ENCODE data around the gene CPNE5.

The CPNE5 gene

DNA sequence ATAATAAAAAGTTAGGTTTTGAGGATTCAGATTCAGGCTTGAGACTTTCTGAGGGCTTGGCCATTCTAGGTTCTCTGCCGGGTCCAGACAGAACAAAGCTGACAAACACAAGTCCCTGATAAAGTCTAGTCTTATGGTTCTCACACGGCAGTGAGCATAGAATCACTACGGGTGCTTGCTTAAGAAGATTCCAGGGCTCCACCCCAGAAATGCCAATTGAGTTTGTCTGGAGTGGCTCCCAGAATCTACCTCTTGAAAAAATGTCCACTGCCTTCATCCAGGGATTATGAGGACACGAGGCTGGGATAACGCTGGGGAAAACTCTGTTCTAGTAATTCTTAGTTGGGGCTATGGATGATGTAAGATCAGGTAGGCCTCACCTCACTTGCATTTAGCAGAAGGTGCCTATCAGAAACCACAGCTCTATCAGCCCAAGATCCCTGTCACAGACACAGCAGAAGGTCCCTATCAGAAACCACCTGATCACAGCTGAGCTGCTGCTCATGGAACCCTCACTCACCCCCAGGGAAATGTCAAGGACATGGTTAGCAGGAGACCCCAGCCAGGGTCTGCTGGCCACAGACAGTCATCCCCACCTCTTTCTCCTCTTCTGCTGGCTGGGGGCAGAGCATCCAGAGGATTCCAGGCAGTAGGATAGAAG is 89.3 kb downstream of the CPNE5 start:
- no peak for DNase-seq (ENCODE audit: low read depth in 3 of 3)

DNA sequence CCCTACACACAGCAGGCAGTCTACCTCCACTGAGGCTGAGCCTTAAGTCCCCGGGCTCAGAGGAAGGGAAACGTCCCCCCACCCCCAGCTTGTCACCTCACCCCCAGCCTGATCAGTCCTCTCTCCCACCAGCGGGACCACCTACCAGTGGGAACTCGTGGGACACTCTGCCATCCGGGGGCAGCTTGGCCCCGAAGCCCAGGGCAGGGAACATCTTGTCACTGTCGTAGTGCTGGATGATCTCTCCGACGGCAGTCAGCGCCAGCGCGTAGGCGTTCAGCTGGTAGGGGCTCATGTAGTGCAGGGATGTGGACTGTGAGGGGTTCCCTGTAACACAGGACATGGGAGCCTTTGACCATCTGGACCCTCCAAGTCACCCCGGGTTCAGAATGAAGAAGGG is 93.0 kb downstream of the CPNE5 start:
- no peak for DNase-seq (ENCODE audit: low read depth in 3 of 3)

DNA sequence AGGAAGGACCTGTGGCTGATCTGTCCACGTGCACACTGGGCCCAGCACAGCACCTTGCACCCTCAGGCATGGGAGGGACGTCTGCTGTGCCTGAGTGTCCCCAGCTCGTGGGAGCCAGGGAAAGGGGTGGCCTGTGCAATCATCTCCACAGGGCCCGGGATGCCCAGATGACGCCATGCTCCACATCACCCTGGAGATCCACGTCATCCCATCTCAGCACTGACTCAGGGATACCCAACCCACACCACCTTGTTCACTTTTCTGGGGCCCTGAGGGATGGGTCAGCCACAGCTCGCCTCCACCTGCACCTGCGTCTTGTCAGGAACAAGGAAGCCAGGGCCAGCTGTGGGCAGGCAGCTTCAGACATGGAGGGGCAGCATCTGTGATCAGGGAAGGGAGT is 93.4 kb downstream of the CPNE5 start:
- DNase-seq (ENCODE audit: low read depth in 3 of 3): no peak

DNA sequence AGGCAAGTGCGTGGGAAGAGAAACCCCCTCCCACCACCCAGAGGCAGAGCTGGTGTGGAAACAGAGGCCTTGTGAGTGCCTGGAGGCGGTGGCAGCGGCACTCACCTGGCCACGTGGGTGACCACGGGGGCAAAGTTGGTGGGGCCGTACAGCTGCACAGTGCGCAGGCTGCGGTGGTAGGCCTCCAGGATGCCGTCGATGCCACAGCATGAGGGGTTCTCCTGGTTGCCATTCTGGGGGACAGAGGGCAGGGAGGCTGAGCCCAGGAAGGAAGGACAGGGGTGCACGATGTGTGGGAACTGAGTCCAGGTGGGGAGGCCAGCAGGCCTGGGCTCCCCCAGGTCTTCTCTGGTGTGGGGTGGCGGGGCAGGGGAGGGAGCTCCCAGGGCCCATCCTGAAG is 94.0 kb downstream of the CPNE5 start:
- no peak for DNase-seq (ENCODE audit: low read depth in 3 of 3)

DNA sequence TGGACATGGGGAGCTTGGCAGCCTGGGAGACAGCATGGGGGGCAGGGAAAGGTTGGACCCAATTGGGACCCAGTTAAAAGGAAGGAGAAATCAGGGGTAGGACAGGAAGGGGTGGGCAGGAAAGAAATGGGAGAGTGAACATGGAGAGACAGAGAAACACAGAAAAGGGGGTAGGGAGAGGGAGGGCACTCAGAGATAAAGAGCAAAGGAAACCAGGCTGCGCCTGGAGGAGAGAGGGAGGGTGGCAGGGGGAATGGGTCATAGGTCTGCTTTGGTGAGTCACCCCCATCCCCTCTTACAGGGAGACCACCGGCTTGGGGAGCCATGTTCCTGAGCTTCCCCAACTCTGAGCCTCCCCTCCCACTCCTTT is 95.0 kb downstream of the CPNE5 start:
- DNase-seq (ENCODE audit: low read depth in 3 of 3): no peak

DNA sequence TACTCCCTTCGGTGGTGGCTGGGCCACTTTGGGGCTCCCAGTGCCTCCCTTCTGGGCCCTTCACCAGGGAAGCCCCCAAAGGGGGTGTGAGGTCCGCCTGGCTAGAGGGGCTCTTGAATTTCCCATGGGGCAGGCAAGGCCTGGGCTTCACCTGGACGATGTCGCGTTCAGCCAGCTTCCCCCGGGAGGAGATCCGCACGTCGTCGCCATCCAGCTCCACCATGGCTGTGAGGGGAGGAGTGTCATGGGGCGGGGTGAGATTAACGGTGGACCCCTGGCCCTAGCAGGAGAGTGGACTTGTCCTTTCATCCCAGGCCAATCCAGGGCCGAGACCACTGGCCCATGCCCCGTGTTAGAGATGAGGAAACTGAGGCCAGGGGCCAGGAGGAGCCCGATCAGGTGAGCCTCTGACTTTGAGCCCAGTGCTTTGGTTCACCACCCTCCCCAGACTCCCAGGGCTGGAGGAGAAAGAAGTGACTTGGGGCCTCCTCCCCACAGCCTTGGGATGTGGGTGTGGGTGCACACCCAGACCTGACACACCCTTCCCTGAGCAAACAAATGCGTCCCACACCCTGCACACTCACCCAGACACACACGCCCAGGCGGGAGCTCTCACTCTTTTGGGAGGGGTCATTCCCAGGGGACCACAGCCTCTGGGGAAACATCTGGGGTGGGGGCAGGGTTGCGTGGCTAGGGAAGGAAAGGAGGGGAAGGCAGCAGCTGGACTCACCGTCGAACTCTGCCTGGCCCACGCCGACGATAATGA is 95.5 kb downstream of the CPNE5 start:
- no peak for DNase-seq (ENCODE audit: low read depth in 3 of 3)

DNA sequence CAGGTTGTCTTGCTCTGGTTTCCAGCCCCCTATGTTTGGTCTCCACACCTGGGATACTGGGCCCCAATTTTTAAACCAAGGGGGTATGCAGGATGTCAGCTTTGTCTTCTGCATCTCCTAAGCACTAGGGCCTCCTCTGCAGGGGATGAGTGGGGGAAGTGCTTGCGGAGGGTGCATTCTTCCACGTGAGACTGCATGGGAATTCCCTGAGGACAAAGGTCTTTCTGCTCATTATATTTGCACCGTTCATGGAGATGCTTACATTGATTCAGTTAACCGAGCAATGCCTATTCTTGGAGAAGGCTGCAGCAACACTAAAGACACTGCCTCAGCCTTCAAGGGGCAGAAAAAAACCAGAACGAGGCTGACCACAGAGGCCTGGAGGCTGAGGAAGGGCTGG is 96.2 kb downstream of the CPNE5 start:
- DNase-seq (ENCODE audit: low read depth in 3 of 3): no peak

DNA sequence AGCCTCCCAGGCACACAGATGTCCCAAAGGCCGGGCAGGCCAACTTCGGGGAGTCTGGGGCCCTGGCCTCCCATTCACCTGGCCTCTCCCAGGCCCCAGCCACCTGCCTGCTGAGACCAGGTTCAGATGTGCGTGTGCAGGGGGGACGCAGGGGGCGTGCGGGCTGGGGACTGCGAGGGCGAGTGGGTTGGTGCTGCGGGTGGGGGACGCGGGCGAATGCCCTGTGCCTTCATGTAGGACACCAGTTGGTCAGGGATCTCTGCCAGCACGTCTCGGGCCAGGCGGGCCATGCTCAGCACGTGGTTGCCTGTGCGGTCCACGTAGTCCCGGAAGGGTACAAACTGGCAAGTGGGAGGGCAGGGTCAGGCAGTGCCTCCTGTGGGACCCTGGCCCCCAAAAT is 97.1 kb downstream of the CPNE5 start:
- DNase-seq (ENCODE audit: low read depth in 3 of 3): no peak

DNA sequence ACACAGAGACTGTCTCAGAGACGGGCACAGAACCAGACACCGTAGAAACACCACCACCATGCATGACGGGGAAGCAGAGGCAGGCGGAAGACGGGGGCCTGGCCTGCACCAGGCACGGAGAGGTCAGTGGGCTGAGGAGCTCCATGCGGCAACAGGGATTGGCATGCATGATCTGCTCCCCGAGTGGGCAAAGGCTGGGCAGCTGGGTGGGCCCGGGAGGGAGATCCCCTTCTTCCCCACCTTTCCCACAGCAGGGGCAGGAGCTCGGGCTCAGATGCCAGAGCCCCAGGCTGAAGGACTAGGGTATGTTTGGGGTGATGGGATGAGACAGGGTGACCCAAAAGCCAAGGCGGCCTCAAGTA is 98.4 kb downstream of the CPNE5 start:
- DNase-seq (ENCODE audit: low read depth in 3 of 3): no peak

DNA sequence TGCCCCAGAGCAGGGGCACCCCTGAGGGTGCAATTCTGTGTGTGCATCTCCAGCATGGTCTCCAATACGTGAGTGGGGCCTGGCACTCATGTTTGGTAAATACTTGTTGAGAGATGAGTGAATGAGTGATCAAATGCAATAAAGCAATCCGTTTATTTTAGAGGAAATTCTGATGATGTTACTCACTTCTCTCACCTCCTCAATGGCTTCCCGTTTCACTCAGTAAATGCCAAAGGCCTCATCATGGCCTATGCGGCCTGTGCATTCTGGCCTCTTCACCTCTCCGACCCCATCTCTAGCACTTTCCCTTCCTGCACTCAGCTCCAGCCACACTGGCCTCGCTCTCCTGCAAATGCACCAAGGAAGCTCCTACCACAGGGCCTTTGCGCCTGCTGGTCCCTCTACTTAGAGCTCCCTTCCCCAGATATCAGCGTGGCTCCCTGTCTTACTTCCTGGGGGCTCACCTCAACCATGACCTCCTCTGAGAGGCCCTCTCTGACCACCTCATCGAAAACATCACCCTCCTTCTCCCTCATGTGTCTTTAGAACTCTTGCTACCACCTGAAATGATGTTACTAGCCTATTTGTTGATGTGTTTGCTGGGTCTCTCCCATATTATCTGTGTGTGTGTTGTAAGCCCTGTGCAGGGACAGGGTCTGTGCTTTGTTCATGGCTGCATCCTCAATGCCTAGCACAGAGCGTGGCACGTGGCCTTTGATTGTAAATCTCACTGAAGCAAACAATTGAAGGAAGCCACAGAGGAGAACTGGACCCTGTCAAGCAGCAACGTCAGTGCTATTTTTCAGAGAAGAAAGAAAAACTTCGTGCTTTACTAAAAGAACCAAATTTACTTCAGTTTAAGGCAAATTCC is 99.1 kb downstream of the CPNE5 start:
- no peak for DNase-seq (ENCODE audit: low read depth in 3 of 3)

DNA sequence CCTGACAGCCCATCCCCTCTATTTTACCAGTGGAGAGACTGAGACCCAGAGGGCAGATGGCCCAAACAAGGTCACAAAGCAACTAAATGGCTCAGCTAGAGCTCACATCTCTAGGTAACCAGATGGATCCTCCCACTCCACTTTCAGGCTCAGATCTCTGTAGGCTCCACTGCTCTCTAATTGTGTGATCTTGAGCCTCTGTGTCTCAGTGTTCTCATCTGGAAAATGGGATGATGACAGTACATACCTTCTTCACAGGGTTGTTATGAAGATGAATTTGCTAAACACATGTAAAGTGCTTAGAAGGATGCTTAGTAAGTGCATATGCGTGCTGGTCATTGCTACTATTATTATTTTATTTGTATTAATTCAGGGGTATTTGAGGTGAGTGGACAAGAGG is 101.1 kb downstream of the CPNE5 start:
- DNase-seq (ENCODE audit: low read depth in 3 of 3): no peak

DNA sequence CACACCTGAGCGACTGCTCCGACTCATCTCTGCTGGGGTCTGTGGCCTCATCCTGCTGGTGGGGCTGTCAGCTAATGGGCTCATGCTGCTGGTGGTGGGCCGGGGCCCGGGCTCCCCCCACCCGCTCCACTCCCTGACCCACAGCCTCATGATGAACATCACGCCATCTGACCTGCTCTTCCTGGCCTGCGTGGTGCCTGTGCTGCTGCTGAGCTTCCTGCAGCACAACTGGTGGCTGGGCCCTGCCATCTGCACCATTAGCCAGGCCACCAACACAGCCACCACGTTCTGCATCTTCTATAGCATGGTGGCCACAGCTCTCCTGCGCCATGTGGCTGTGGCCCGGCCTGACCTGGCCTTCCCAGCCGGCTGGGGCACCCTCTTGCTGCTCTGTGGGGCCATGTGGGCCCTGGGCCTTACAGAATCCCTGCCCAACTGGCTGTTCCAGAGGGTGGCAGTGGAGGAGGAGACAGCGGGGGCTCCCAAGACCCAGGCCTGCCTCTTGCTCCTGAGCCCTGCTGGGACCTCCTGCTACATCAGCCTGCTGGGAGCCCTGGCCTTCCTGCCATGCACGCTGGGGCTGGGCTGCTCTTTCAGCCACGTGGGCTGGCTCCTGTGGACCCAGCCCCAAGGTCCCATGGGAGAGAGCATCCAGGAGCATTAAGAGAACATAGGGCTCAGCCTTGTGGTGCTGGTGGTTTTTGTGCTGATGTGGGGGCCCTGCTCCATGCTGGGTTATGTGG is 102.0 kb downstream of the CPNE5 start:
- DNase-seq (ENCODE audit: low read depth in 3 of 3): no peak

DNA sequence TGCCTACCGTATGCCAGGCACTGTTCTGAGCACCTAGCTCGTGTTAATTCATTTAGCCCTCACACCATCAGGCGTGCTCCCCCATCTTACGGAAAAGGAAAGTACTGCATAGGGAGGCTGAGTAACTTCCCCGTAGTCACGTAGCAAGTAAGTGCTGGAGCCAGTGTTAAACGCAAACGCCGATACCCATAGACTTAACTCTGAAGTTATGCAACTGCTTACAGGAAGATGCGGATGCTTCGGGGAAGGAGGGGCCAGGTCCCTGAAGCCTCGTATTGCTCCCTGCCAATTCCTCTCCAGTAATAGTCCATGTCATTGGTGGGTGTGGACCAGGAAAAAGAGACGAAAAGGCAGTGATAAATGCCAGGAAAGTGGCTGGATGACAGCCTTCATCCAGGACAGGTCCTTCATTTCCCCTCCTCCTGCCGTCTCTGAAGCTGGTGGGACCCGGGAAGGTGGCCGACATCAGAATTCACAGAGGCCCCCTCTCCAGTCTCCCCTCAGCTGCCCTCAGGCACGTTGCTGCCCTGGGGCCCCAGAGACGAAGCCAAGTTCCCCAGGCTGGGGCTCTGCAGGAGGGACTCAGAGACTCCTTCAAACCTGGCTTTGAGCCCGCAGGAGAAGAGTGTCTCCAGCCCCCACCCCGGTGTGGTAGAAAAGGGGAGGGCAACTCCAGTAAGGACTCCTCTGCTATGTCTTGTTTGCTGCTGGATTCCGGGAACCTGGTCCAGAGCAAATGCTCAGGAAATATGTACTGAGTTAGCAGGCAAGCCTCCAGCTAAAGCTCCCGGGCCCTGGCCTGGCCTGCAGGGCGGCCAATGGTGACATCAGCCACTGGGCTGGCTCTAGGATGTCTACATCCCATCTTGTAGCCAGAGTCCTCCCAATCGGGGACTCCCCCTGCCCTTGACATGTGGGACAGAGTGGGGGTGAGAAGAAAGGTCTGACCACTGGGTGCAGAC is 103.9 kb downstream of the CPNE5 start:
- peak in 1 of 3 experiments; percentile 13 for DNase-seq (ENCODE audit: low read depth in 3 of 3)

DNA sequence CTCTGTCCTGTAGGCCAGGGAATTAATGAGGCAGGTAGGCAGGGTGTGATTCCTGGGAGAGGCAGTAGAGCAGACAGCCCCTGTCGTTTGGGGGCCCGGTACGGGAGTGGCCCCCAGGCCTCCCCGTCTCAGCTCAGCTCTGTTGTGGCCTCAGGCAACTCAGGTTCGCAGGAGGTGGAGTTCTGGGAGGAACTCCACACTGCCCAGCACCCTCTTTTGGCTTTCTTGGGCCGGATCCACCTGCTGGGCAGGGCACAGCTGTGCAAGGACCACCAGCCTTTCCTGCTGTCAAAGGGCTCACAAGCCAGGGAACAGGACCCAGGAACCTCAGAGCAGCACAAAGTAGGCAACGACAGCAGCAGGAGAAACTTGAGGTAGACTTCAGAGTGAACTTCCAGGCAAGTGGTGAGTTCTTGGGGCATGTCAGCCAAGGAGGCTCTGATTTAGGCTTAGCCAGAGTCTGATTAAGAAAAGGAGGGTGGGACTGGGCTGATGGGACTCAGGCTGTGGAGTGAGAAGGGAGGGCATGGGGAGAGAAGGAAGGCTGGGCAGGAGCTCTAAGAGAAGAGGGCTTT is 104.7 kb downstream of the CPNE5 start:
- no peak for DNase-seq (ENCODE audit: low read depth in 3 of 3)

DNA sequence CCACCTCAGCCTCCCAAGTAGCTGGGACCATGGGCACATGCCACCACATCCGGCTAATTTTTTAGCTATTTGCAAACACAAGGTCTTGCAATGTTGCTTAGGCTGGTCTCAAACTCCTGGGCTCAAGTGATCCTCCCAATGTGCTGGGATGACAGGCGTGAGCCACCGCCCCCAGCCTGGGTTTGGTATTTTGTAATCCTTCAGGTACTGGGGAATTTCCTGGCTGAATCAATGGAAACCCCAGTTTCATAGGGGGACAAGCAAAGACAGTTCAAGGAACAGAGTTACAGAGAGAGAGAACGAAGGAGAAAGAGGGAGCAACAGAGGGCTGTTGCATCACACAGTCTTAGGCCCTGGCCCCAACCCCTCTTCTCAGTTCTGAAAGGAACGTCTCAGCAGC is 105.9 kb downstream of the CPNE5 start:
- DNase-seq (ENCODE audit: low read depth in 3 of 3): no peak

DNA sequence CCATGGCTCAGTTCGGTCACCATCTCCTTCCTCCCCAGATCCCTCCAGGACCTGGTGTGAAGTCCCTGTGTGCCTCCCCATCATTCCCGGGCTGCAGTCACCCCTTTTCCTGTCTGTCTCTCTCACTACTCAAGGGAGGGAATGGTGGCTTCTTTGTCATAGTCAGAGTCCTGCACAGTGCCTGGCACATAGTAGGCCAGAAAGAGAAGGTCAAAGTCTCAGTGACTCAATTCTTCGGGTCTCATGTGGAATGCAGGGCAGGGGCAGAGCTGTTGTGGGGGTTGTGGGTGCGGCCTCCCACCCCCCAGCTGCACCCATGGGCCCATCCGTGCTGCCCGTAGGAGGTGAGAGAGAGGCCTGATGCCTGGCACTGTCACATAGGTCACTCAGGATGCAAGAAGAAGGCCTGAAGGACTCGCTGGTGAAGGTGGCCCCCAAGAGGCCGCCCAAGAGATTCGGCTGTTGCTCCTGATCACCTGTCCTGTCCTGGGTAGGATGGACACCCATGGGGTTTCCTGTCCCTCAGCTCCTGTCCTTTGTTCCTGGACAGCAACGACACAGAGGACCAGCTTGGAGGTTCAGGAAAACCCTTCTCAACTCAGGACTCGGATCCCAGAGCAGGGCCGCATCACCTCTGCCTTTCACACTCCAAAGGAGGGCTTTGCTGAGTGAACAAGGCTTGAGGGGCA is 107.5 kb downstream of the CPNE5 start:
- DNase-seq (ENCODE audit: low read depth in 3 of 3): no peak

DNA sequence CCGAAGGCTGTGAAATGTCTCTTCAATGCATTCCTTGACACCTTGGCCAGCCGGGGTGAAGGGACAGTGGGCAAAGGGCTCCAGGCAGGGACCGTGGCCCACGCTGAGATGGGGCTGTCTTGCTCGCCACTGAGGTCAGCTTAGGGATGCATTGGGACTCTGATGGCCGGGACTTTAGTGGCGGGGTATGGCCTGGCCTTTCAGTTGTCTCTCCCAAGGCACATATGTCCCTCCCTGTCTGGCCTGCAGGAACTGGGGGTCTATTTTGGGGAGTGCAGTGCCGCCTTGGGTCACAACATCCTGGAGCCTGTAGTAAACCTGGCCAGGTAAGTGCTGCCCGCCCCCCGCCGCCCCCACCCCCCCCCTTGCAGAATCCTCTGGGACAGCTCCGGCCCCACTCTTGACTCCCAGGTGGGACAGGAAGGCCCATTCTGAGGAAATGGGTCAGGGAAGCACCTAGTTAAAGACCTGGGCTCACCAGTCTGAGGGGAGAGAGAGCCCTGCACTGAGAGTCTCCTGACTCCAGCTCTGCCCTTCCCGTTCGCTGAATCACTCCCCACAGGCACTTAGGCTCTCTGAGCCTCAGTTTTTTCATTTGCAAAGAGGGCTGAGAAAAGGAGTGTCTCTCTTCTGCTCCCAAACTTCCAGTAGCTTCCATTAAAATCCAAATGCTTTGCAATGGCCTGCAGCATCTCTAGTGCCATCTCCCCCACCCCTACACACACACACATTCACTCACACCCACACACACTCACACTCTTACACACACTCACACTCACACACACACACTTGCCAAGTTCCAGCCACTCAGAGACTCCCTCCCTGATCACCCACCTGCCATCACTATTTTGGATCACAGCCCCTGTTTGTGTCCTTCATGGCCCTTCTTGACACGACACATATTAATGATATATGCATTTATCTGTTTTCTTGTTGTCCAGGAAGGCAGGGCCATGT is 108.5 kb downstream of the CPNE5 start:
- no peak for DNase-seq (ENCODE audit: low read depth in 3 of 3)

DNA sequence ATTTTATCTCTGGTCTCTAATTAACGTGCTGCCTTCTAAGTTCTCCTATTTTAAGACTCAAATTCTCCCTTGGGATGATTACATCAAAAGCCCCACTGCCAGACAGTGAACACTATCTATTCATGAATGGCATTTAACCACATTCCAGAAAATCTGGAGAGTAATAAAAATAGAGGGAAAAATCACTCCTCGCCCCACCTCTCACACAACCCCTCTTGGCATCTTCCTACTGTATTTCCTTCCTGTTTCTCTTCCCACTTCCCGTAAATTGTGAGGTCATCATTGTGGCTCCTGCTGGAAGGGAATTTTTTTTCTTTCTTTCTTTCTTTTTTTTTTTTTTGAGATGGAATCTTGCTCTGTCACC is 110.1 kb downstream of the CPNE5 start:
- no peak for DNase-seq (ENCODE audit: low read depth in 3 of 3)
